Prostate gland (tissue), 2 donors: ENCODE results near the gene PER2. TPM values are rescaled to one million over a fixed set of nuclear protein-coding genes. Genes with fewer than 3 reads are reported as not detected.

Source experiments
- DNase-seq: peaks from one replicate; pipeline ENCODE4 v3.0.0-alpha.2; 2019; ENCODE audit warnings: low spot score
- H3K27ac ChIP-seq, 2 donors: fragments of 200-600 bp; sonication (generic); 2 replicates each; pipeline ENCODE4 v1.5.1; 2017 to 2019
- H3K27me3 ChIP-seq: fragments of 200-600 bp; sonication (generic); replicated peaks from 2 replicates; pipeline ENCODE4 v1.5.1; 2019; ENCODE audit not compliant: insufficient read depth
- H3K36me3 ChIP-seq, 2 donors: fragments of 200-600 bp; sonication (generic); 1 replicate in 1 of 2; 2 replicates in 1 of 2; pipeline versions ENCODE4 v1.5.1 to v1.8.1; 2017 to 2019
- H3K4me1 ChIP-seq: fragments of 200-600 bp; sonication (generic); replicated peaks from 2 replicates; pipeline ENCODE4 v1.5.1; 2019
- H3K4me3 ChIP-seq, 2 donors: fragments of 200-600 bp; sonication (generic); 2 replicates each; pipeline ENCODE4 v1.5.1; 2017 to 2019
- H3K9me3 ChIP-seq: fragments of 200-600 bp; sonication (generic); 2 replicates; pipeline ENCODE4 v1.5.1; 2017
- CTCF ChIP-seq, 4 experiments: fragments of 200-600 bp in 2 of 4; fragments of 450-650 bp in 2 of 4; sonication (generic) in 2 of 4; IDR thresholded peaks; 1 replicate in 3 of 4; 2 replicates in 1 of 4; pipeline ENCODE4 v1.5.1; 2016 to 2019; ENCODE audit warnings: antibody characterized with exemption in 4 of 4, mild to moderate bottlenecking in 2 of 4, moderate library complexity in 2 of 4
- POLR2A ChIP-seq: fragments of 450-650 bp; IDR thresholded peaks from one replicate; pipeline ENCODE4 v1.6.1; 2016; ENCODE audit warnings: antibody characterized with exemption, mild to moderate bottlenecking
- POLR2AphosphoS5 ChIP-seq: sonication (generic); formaldehyde crosslinking; IDR thresholded peaks from one replicate; pipeline ENCODE4 v1.6.1; 2017; ENCODE audit warnings: antibody characterized with exemption
- WGBS: methylation state at CpG from one replicate; pipeline ENCODE4 v1.1.5; 2018; 5-methylcytosine and 5-hydroxymethylcytosine counted together
- intact Hi-C: fragments of 100-400 bp; cut with DNase I; formaldehyde crosslinking; loops from one replicate; pipeline ENCODE4 v1.14.2; 2022
- total RNA-seq, 2 donors: library from RNA; depleted of rRNA; stranded (reverse); fragments of >200 nt; gene quantifications; one replicate each; pipeline ENCODE4 v1.1.0, GENCODE V29; 2016

Gene PER2
- total RNA-seq, 2 donors from 2014 or later, result 24.0 to 53.1 TPM

- H3K27me3 ChIP-seq, result no peaks in the 10 kb centered on the region
- peak overlapping the region; percentile 72 to 83 for H3K4me3 ChIP-seq
- WGBS, result 29% methylated on average over 11 of the region's 11 CpGs
- peak overlapping the region; percentile 95 to 96 for H3K27ac ChIP-seq
- no peaks in the 10 kb centered on the region for H3K9me3 ChIP-seq
- peak; percentile 46 for DNase-seq
- peaks cover 51% of the 10 kb centered on the region for H3K4me1 ChIP-seq
- TF ChIP-seq CTCF (IDR thresholded peaks at IDR 0.05) (no peak), POLR2AphosphoS5 (no peak), POLR2A (no peak)
- intact Hi-C loops, result loop anchor here (5.0 kb wide), 1 partner anchor 440 kb away; no protein-coding TSS in a partner anchor
- H3K36me3 ChIP-seq, result no peaks in the 10 kb centered on the region
These were observed 1.2 kb downstream of the PER2 start for GRCh38 chr2:238286987-238287736.

GRCh38 chr2:238286551-238286950 lies 1.9 kb downstream of the PER2 start:
- no peaks in the 10 kb centered on the region for H3K27me3 ChIP-seq
- peaks cover 51% of the 10 kb centered on the region for H3K4me1 ChIP-seq
- no peak overlapping the region for H3K4me3 ChIP-seq
- peak; percentile 82 for DNase-seq
- peak overlapping the region; percentile 95 to 96 for H3K27ac ChIP-seq
- no peaks in the 10 kb centered on the region for H3K36me3 ChIP-seq
- 9% methylated on average over 7 of the region's 7 CpGs for WGBS
- H3K9me3 ChIP-seq, result no peaks in the 10 kb centered on the region
- intact Hi-C loops, result loop anchor here (5.0 kb wide), 1 partner anchor 441 kb away; no protein-coding TSS in a partner anchor
- TF ChIP-seq CTCF (IDR thresholded peaks at IDR 0.05) (peak in 1 of 4 experiments; percentile 8), POLR2A (peak; percentile 25), POLR2AphosphoS5 (peak; percentile 70)

- Histone ChIP-seq H3K27ac (peak overlapping the region; percentile 95 to 96), H3K27me3 (no peaks in the 10 kb centered on the region), H3K36me3 (no peaks in the 10 kb centered on the region), H3K4me1 (peaks cover 51% of the 10 kb centered on the region), H3K9me3 (no peaks in the 10 kb centered on the region), H3K4me3 (no peak overlapping the region)
- intact Hi-C loops, result loop anchor here (5.0 kb wide), 1 partner anchor 441 kb away; no protein-coding TSS in a partner anchor
- TF ChIP-seq POLR2AphosphoS5 (no peak), POLR2A (no peak), CTCF (IDR thresholded peaks at IDR 0.05) (no peak)
- WGBS, result 27% methylated on average over 7 of the region's 7 CpGs
- no peak for DNase-seq
These were observed 2.3 kb downstream of the PER2 start for GRCh38 chr2:238286095-238286494.

- WGBS, result 11% methylated on average over 7 of the region's 7 CpGs
- Histone ChIP-seq H3K27me3 (no peaks in the 10 kb centered on the region), H3K9me3 (no peaks in the 10 kb centered on the region), H3K4me1 (peaks cover 51% of the 10 kb centered on the region), H3K4me3 (no peak overlapping the region), H3K27ac (peak overlapping the region; percentile 95 to 96), H3K36me3 (no peaks in the 10 kb centered on the region)
- TF ChIP-seq POLR2A (peak; percentile 9), POLR2AphosphoS5 (peak; percentile 96), CTCF (IDR thresholded peaks at IDR 0.05) (peak in 2 of 4 experiments; percentile 26 to 44)
- DNase-seq, result peak; percentile 94
- intact Hi-C loops, result loop anchor here (5.0 kb wide), 1 partner anchor 442 kb away; no protein-coding TSS in a partner anchor
These were observed 2.7 kb downstream of the PER2 start for GRCh38 chr2:238285653-238286082.
